CD4-positive, alpha-beta T cell (primary cell): ENCODE measurements around the gene UNC50. TPM values are rescaled to one million over a fixed set of nuclear protein-coding genes. Genes with fewer than 3 reads are reported as not detected.

Source experiments
- ATAC-seq: fragments of 200-7000 bp; cut with Tn5 transposase; one replicate; pipeline ENCODE4 v1.10.0; 2022; ENCODE audit warnings: mild to moderate bottlenecking; ENCODE audit not compliant: poor library complexity
- CTCF ChIA-PET: fragments of 350-600 bp; sonication (Branson Sonifier 250); formaldehyde crosslinking; loops from one replicate; lab custom pipeline; 2021; ENCODE audit warnings: antibody characterized with exemption, inconsistent platforms; lab: Charles Lee
- POLR2A ChIA-PET: fragments of 350-600 bp; sonication (Branson Sonifier 250); formaldehyde crosslinking; loops from one replicate; lab custom pipeline; 2021; ENCODE audit warnings: antibody characterized with exemption, inconsistent platforms; lab: Charles Lee
- DNase-seq, 14 experiments: peaks; one replicate each; pipeline ENCODE4 v3.0.0-alpha.2; 2013 to 2020; ENCODE audit warnings: mixed read lengths in 2 of 14
- H3K27ac ChIP-seq, 2 donors: one replicate each; pipeline versions ENCODE4 v1.5.1 to v1.7.0; 2013; ENCODE audit warnings: low read length in 2 of 2, low read depth in 1 of 2, mild to moderate bottlenecking in 1 of 2
- H3K27me3 ChIP-seq, 2 experiments: 1 replicate in 1 of 2; 2 replicates in 1 of 2; pipeline versions ENCODE4 v1.6.1 to v1.7.0; 2013; ENCODE audit warnings: low read length in 2 of 2, control low read depth in 1 of 2, mild to moderate bottlenecking in 1 of 2, moderate library complexity in 1 of 2; ENCODE audit not compliant: insufficient read depth in 2 of 2, control insufficient read depth in 1 of 2
- H3K36me3 ChIP-seq: one replicate; pipeline ENCODE4 v1.6.1; 2013; ENCODE audit warnings: low read length, control low read depth; ENCODE audit not compliant: insufficient read depth
- H3K4me1 ChIP-seq: one replicate; pipeline ENCODE4 v1.6.1; 2013; ENCODE audit warnings: low read length, control low read depth; ENCODE audit not compliant: insufficient read depth
- H3K4me3 ChIP-seq: one replicate; pipeline ENCODE4 v1.5.1; 2013; ENCODE audit warnings: mild to moderate bottlenecking, low read length, moderate library complexity
- H3K9me3 ChIP-seq, 2 experiments: 1 replicate in 1 of 2; 2 replicates in 1 of 2; pipeline versions ENCODE4 v1.6.1 to v1.7.0; 2013; ENCODE audit warnings: low read length in 2 of 2, mild to moderate bottlenecking in 2 of 2, control low read depth in 1 of 2, moderate library complexity in 1 of 2; ENCODE audit not compliant: control insufficient read depth in 1 of 2, insufficient read depth in 1 of 2
- H3K27ac Mint-ChIP-seq: one replicate; pipeline ENCODE4 v1.8.0; 2020; ENCODE audit warnings: mixed read lengths
- H3K27me3 Mint-ChIP-seq: one replicate; pipeline ENCODE4 v1.8.0; 2021; ENCODE audit warnings: mixed read lengths
- H3K36me3 Mint-ChIP-seq: one replicate; pipeline ENCODE4 v1.8.0; 2021; ENCODE audit warnings: low read depth, mixed read lengths
- H3K4me1 Mint-ChIP-seq: one replicate; pipeline ENCODE4 v1.8.0; 2021; ENCODE audit warnings: low read depth, mixed read lengths
- H3K4me3 Mint-ChIP-seq: one replicate; pipeline ENCODE4 v1.8.0; 2020; ENCODE audit warnings: mild to moderate bottlenecking, mixed read lengths
- H3K9me3 Mint-ChIP-seq: one replicate; pipeline ENCODE4 v1.8.0; 2020; ENCODE audit warnings: mixed read lengths
- CTCF ChIP-seq: fragments of 200-600 bp; IDR thresholded peaks from one replicate; pipeline ENCODE4 v1.8.0; 2022; ENCODE audit warnings: antibody characterized with exemption, mild to moderate bottlenecking
- intact Hi-C, 2 experiments: fragments of 100-400 bp; cut with DNase I in 1 of 2; cut with micrococcal nuclease in 1 of 2; formaldehyde crosslinking; loops; one replicate each; pipeline versions ENCODE4 v1.15.1 to v1.9.0; 2023 to 2025; cut with DNase I, micrococcal nuclease
- total RNA-seq, 174 experiments: library from RNA in 2 of 174; stranded (reverse) in 2 of 174; gene quantifications; one replicate each; pipeline ENCODE4 v1.2.3 and lab custom pipeline; 2021 to 2026

UNC50 gene
- total RNA-seq, 2 experiments from 2014 or later = 17.1 to 17.5 TPM

DNA sequence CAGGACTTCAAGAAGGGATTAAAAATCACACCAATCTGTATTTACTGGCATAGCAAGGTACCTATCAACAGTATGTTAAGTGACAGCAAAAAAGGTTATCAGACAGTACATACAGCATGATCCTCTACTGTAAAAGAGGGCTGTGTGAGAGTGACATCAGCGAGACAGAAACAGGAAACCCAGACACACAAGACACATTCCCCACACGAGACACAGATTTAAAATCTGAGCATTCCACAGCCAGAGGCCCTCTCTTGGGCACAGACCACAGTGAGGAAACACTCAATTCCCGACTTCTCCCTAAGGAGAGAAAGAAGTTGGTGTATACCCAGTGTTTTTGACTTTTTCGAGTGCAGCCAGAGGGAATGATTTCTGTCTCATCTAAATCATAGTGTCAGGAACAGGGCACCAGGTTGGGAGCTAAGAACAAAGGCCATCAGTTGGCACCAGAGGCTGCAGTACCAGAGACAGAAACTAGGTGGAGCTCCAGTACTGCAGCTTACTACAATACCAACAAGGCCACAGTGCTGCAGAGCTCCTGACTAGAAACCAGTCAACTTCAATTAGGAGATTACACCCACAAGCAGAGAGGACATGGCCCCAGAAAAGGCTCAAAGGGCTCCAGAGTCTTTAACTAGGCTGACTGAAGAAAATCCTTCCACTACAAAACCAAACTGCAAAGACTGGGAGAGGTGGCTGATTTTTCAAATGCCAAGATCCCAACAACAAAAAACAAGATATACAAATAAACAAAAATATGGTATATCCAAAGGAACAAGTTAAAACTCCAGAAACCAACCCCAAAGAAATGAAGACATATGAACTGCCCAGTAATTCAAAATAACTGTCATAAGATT, 41.0 kb downstream of the UNC50 start:
- Histone ChIP-seq H3K27ac (peak overlapping the region in 1 of 2 donors; percentile 55), H3K4me1 (peaks cover 17% of the 10 kb centered on the region), H3K27me3 (no peaks in the 10 kb centered on the region), H3K9me3 (peaks cover 0 to 6% of the 10 kb centered on the region in 2 experiments), H3K4me3 (no peak overlapping the region), H3K36me3 (peaks cover 62% of the 10 kb centered on the region)
- H3K9me3 Mint-ChIP-seq = peaks cover 5% of the 10 kb centered on the region
- peak; percentile 98 for TF ChIP-seq CTCF
- peak overlapping the region; percentile 92 for H3K27ac Mint-ChIP-seq
- DNase-seq = peak; percentile 72 to 91 (median 79)
- peak overlapping the region; percentile 36 for H3K4me3 Mint-ChIP-seq
- peaks cover 95% of the 10 kb centered on the region for H3K36me3 Mint-ChIP-seq
- ChIA-PET POLR2A (interaction anchor here (0.6 to 1.9 kb wide), 27 partner anchors 10 to 506 kb away, joined by 3 to 30 read pairs (median 4); partner anchors contain the start of genes C2orf15, LIPT1, MGAT4A and TSGA10), CTCF (interaction anchor here (0.7 to 2.0 kb wide), 45 partner anchors 12 to 531 kb away, joined by 3 to 67 read pairs (median 5); partner anchors contain the start of genes COA5, MGAT4A, MITD1 and UNC50)
- intact Hi-C loops = loop anchor here (1.0 to 10.0 kb wide), 11 partner anchors 15 to 531 kb away; partner anchors contain the start of genes MITD1 (in 1 of the 2) and MRPL30 (in 1 of the 2)
- peaks cover 62% of the 10 kb centered on the region for H3K4me1 Mint-ChIP-seq
- ATAC-seq = peak; percentile 92
- H3K27me3 Mint-ChIP-seq = no peaks in the 10 kb centered on the region

DNA sequence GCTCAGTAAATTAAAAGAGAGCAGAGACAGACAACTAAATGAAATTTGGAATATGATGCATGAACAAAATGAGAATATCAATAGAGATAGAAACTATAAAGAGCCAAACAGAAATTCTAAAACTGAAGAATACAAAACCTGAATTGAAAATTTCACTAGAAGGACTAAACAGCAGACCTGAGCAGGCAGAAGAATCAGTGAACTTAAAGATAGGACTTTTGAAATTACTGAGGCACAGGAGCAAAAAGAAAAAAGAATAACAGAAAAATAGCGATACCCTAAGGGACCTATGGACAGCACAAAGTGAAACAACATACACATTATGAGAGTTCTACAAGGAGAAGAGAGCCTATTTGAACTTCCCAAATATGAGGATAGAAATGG, 41.6 kb downstream of the UNC50 start:
- ChIA-PET CTCF (interaction anchor here (0.7 to 2.0 kb wide), 44 partner anchors 11 to 530 kb away, joined by 3 to 67 read pairs (median 5); partner anchors contain the start of genes COA5, MGAT4A, MITD1 and UNC50), POLR2A (interaction anchor here (1.0 to 1.9 kb wide), 23 partner anchors 10 to 505 kb away, joined by 3 to 30 read pairs (median 5); partner anchors contain the start of genes C2orf15, LIPT1, MGAT4A and TSGA10)
- Mint-ChIP-seq H3K36me3 (peaks cover 95% of the 10 kb centered on the region), H3K4me3 (peak overlapping the region; percentile 36), H3K9me3 (peaks cover 5% of the 10 kb centered on the region), H3K27me3 (no peaks in the 10 kb centered on the region), H3K27ac (peak overlapping the region; percentile 92), H3K4me1 (peaks cover 68% of the 10 kb centered on the region)
- H3K36me3 ChIP-seq = peaks cover 61% of the 10 kb centered on the region
- H3K4me3 ChIP-seq = no peak overlapping the region
- no peak overlapping the region for H3K27ac ChIP-seq
- intact Hi-C loops = loop anchor here (1.0 to 10.0 kb wide), 11 partner anchors 15 to 531 kb away; partner anchors contain the start of genes MITD1 (in 1 of the 2) and MRPL30 (in 1 of the 2)
- no peak for DNase-seq
- no peaks in the 10 kb centered on the region for H3K27me3 ChIP-seq
- ATAC-seq = no peak
- no peak for TF ChIP-seq CTCF
- H3K9me3 ChIP-seq = peaks cover 0 to 6% of the 10 kb centered on the region in 2 experiments
- H3K4me1 ChIP-seq = peaks cover 21% of the 10 kb centered on the region

DNA sequence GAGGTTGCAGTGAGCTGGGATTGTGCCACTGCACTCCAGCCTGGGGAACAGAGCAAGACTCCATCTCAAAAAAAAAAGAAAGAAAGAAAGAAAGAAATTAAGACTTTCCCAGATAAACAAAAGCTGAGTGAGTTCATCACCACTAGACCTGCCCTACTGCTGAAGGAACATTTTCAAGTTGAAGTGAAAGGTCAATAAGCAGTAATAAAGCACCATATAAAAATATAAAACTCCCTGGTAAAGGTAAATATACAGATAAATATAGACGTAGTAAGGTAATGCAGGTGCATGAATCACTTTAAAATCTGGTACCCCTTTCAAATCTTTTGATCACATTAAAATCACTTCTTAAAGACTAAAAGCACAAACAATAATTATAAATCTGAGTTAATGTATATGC, 42.6 kb downstream of the UNC50 start:
- Mint-ChIP-seq H3K4me3 (peak overlapping the region; percentile 62), H3K4me1 (peaks cover 78% of the 10 kb centered on the region), H3K36me3 (peaks cover 95% of the 10 kb centered on the region), H3K27me3 (no peaks in the 10 kb centered on the region), H3K9me3 (peaks cover 5% of the 10 kb centered on the region), H3K27ac (peak overlapping the region; percentile 92)
- intact Hi-C loops = no loop called here
- Histone ChIP-seq H3K27ac (no peak overlapping the region), H3K36me3 (peaks cover 62% of the 10 kb centered on the region), H3K4me1 (peaks cover 23% of the 10 kb centered on the region), H3K27me3 (no peaks in the 10 kb centered on the region), H3K9me3 (peaks cover 0 to 6% of the 10 kb centered on the region in 2 experiments), H3K4me3 (no peak overlapping the region)
- no peak for DNase-seq
- ATAC-seq = no peak
- no peak for TF ChIP-seq CTCF
- POLR2A ChIA-PET = no interaction called here
- CTCF ChIA-PET = no interaction called here
